Activated CD4-positive, alpha-beta T cell treated with anti-CD3 and anti-CD28 coated beads for 24 hours (primary cell): ENCODE results near the gene VPS37B.
"Not testable (repeated sequence)": the region's sequence is repeated elsewhere in the genome, so short reads cannot be mapped to it uniquely, and the experiment has no call there.

ENCODE experiments used
- DNase-seq, 2 donors: peaks; one replicate each; pipeline ENCODE4 v3.0.0-alpha.2; 2020; ENCODE audit warnings: low read depth in 2 of 2

The VPS37B gene

GRCh38 chr12:122882908-122883558 is 12.9 kb downstream of the VPS37B start:
- no peak for DNase-seq

DNA sequence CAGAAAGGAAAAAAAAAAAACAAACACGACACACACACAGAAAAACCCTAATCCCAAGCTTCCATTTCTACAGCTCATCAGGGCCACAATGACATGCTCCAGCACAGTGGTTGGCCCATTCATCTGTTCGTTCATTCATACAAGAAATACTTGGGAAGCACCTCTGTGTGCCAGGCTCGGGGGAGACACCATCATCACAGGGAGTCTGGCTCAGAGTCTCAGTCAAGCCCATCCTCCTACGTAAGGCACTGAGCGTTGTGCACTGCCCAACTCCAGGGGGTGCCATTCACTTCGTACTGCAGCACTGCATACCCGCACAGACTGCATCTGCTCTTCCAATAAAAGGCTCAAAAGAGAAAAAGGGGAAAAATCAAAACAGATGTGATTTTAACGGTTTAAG is 15.3 kb downstream of the VPS37B start:
- DNase-seq, result no peak

DNA sequence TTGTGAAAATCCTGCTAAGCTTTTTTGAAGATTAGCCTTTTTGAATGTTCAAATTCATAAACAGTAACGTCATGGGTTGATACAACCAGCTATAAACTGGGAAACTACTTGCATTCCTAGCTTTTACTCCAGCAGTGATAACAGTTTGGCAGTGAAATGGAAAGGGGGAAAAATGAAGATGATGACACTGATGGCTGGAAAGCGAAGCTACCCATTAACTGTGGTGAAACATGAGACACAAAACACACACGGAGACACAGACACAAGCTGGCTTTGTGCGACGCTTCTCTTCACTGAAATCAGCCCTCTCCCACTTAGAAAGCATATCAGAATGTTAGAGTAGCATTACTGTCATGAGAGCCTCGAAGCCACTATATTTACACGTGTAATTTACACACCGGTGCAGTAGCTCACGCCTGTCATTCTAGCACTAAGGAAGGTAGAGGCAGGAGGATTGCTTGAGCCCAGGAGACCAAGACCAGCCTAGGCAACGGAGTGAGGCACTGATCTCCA is 15.7 kb downstream of the VPS37B start:
- no peak for DNase-seq

DNA sequence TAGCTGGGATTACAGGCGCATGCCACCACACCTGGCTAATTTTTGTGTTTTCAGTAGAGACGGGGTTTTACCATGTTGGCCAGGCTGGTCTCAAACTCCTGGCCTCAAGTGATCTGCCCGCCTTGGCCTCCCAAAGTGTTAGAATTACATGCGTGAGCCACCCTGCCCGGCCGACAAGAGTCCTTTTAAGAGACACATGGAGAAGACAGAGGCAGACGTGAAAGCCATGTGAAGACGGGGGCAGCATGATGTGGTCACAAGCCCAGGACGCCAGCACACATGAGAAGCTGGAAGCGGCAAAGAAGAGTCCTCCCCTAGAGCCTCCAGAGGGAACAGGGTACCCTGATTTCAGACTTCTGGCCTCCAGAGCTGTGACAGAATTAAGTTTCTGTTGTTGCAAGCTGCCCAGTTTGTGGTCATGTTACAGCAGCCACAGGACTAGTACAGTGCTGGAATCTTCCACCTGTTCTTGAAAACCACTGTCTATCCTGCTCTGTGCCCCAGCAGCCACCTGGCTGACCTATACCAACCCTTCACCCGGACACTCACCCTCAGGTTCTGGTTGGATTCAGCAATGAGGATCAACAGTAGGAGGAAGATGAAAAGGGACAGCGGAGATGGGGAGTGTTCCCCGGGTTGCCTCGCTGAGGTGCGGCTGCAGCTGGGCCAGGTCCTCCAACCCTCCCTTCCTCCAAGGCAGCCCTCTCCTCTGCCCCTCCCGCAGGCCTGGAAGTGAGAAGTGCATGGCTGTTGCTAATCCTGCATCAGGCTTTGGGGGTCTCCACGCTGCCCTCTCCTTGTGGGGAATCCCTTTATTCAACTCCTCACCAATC is 16.9 kb downstream of the VPS37B start:
- DNase-seq, result no peak

GRCh38 chr12:122876731-122877130 is 19.2 kb downstream of the VPS37B start:
- no peak for DNase-seq

- DNase-seq, result not testable (repeated sequence)
These were observed 19.6 kb downstream of the VPS37B start for GRCh38 chr12:122876281-122876680.

DNA sequence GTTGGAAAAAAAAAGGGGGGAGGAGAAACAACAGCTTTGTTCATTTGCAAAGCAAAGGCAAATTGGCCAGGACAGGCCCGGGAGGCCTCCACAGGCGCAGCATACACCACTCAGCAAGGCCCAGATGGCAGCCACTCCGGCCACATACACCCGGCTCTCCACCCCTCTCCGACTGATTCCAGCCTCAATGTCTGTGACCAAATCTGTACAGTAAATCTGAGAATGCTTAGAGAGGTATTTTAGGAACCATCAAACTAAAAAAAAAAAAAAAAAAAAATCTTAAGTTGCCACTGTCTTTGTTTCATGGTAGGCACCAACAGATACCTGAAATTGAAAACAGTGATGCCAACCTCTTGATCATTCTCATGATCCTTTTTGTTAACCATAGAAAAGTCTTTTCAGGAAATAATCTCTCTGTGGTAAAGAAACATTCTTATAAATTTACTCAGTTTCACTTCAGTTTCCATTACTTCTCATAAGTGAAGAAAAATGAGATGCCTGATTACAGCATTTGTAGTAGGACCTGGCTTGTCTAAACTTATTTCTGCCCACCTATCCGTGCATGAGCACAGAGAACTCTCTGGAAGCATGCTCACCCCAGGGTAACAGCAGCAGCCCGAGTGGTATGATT is 20.2 kb downstream of the VPS37B start:
- DNase-seq, result no peak

DNA sequence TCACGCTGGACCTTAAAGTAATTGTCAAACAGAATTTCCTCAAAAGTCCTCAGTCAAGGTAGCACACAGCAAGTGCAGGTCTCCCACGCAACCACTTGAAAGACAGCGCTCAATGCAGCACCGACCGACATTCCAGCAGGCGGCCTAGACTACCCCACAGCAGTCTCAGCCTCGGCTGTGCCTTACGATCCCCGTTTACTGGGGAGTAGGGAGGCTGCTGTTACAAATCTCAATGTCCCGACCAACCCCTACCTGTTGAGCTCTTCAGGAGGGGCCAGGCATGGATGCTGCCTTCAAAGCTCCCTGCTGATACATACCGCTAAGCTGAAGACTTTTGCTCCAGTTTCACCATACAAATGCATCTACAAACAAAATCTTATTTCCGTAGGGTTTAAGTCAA is 21.8 kb downstream of the VPS37B start:
- DNase-seq, result peak in 1 of 2 donors; percentile 45

GRCh38 chr12:122873540-122873939 is 22.4 kb downstream of the VPS37B start:
- no peak for DNase-seq

- no peak for DNase-seq
These were observed 23.0 kb downstream of the VPS37B start for GRCh38 chr12:122872815-122873361.

DNA sequence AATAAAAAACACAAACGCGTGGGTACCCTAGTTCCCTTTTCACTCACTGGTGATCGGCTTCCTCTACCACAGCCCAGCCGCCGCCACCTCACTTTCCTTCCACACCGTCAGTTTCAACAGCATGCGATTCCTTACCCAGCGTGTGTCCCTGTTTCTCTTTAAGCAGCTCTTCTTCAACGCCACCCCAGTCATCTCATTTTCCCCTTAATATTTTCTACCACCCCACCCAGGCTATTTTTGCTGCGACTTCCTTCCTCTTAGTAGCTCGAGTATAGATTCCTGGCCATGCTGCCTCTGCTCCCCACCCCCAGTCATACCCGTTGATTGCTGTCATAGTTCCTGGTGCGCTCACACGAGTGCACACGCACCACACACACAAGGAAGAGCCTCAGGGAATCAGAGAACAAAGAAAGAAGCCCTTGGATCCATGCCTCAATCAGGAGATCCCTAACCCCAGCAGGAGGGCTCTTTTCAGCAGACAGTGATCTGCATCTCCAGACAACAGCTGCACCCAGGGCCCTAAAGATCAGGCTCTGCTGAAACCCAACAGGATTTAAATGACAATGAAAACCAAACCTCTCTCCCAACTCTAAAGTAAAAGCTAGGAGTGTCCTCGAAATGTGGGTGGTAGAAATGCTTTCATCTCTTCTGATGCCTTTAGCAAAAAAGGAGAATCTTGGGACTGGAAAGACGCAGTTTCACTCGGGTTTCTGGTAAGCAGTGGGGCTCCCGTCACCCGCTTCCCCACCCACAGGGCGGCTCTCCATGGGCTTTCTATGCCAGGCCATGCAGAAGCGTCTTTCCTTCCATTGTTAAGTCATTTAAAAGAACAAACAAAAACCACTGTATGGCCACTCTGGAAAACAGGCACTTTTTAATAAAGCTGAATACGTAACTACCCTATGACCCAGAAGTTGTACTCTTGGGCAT is 23.8 kb downstream of the VPS37B start:
- DNase-seq, result peak; percentile 40 to 57

DNA sequence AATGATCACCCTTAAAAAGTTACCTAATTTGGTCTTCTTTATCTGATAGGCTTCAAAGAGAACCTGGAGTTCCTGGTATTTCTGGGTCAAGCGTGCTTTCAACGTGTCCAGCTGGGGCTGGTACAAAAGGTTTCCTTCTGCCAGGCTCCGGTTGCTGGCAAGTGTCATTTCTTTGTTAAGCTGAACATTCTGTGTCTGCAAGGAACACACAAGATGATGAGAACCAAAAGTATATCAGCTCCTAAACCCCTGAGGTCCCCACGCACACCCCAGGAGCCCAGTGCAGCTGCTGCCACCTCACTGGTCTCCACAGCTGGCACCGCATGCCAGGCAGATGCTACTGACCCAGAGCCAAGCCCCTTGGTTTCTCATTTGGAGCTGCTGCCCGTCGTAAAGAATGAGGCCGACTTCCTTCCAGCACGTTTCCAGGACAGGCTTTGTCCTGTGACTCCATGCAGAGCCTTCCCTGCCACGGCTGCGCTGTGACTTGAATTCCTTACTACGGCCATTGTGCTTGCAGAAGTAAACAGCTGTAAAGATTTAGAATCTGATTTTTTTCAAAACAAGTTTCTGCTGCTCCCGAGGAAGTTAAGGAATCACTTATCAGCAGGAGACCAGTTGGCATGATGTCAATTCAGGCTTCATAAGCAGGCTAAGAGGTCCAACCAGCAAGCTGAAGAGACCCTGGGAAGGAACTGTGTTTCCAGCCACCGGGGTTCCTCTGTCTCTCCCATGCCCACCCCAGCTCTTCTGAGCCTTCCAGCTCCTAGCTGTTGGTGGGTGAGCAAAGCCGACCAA is 24.9 kb downstream of the VPS37B start:
- DNase-seq, result no peak

DNA sequence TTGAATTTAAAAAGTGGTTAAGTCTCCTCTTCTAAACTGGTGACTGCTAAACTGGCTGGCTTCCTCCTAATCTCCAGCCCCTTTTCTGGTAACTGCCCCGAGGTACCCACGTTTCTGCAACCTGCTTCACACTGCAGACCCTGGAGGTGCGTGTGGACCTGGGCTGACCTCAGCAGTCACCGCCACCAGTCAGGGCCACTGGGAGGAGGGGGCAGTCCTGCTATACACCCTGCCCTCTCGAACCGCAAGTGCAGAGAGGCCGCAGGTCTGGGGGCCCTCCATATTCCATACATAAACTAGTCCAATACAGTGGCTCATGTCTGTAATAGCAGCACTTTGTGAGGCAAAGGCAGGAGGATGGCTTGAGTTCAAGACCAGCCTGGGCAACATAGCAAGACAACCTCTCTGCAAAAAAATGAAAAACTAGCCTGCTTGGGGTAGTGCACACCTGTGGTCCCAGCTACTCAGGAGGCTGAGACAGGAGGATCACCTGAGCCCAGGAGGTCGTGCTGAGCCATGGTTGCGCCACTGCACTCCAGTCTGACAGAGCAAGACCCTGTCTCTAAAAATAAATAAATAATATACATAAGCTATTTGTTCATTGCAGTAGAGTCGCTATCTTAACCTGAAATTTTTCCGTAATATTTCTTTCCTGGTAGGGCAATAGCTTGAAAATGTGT is 25.6 kb downstream of the VPS37B start:
- no peak for DNase-seq

GRCh38 chr12:122869207-122869973 is 26.5 kb downstream of the VPS37B start:
- no peak for DNase-seq

DNA sequence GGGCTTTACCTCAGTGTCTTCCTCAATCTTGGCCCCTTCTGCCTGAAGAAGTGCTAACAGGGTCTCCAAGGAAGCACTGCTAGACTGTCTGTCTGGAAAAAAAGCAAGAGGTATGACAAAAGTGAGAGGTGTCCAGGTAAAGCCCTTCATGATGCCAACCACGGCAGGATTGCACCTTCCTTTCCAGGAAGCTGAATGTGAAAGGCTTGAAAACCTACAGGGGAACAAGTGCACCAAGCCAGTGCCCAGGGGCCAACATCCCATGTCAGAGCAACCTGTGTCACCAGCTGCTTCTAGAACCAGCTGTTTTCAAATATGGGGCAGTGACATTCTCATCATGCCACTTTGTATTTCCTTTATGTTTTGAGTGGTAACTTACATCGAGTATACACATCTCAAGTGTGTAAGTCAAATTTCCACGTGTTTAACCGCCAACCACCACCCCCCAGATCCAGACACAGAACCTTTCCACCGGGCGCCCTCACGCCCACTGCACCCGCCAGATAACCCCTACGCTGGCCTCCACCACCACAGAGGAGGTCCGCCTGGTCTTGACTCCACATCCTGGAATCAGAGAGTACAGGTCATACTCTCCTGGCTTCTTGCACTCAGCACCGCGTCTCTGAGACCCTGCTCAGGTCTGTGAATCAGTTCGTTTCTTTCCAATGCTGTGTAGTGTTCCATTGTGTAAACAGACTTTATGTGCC is 27.3 kb downstream of the VPS37B start:
- no peak for DNase-seq

DNA sequence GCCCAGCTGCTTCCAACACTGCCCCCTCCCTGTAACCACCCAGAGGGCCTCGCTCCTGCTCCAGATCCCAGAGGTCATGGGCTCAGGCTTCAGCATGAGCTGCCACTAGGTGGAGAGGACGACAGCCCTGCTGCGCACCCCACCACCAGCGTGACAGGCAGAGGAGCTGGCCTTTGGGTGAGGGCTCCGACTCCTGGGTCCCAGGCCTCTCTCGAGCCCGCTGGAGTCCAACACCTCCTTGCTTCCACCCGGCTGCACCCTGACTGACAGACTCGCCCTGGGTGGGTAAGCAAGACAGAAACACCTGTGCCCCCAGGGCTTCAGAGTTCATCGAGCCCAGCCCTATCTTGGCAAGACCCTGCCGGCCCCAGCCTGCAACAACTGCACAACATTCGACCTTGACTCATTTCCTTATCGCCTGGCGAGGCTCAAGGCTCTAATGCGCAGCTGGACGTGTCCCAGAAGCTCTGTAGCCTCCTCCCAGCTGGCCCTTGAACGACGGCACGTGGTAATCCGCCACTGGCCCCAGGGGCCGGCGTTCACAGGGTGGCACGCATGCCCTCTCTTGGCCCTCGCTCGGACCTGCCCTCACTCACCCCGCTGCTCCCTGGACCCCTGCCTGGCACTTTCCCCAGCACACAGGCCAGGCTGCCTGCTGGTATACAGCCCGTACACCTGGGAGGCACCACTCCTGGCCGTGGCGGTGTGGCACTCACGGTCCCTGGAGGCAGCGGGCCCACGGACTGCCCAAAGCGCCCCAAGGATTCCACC is 28.0 kb downstream of the VPS37B start:
- DNase-seq, result no peak

DNA sequence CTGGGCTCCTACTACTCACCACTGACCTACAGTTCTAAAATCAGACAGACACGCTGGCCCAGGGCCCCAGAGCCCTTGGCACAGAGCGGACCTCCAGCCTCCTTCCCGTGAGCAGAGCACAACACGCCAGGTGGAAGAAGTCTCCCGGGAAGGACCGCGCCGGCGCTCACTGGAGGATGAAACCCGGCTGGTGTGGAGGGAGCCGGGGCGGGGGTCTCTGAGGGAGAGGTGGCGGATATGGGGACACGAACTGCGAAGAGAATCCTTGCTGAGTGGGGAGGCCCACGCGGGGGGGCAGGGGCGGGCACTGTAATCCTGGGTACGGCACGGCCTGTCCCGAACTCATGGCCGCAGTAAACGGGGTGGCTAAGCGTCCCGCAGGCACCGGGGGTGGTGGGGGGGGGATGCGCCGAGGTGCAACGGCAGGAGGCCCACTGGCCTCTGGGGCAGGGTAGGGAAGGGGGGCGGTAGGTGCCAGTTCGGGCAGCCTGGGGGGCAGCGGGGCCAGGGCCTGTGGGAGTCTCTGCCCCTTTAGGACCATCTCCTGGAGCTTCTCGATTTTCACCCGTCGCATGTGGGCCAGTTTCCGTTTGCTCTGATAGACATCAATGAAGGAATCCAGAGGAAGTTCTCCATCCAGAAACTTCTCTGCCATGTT is 28.8 kb downstream of the VPS37B start:
- no peak for DNase-seq
